ENCODE results near the gene PIM2. TPM values are rescaled to one million over a fixed set of nuclear protein-coding genes. Genes with fewer than 3 reads are reported as not detected.

PIM2 gene
- total RNA-seq, 1 experiment from 2014 or later: 4.4 TPM

GRCh38 chrX:48893556-48894348 is 25.1 kb downstream of the PIM2 start:
- CTCF ChIA-PET: no interaction called here
- no peaks in the 10 kb centered on the region for H3F3A ChIP-seq (ENCODE audit: insufficient read depth, low read depth)
- TF ChIP-seq CTCF (conservative IDR thresholded peaks at IDR 0.05): no peak
- TF ChIP-seq EZH2 (IDR thresholded peaks at IDR 0.05; ENCODE audit: low read depth): no peak
- POLR2A ChIA-PET (ENCODE audit: unreplicated experiment): no interaction called here
- no peaks in the 10 kb centered on the region for H4K20me1 ChIP-seq (ENCODE audit: insufficient read depth)
- H3K79me2 ChIP-seq (ENCODE audit: low read depth): peaks cover 11% of the 10 kb centered on the region
- H3K4me3 ChIP-seq: no peak overlapping the region
- no peaks in the 10 kb centered on the region for H3K4me1 ChIP-seq (replicated peaks; ENCODE audit: insufficient read depth)
- no peak overlapping the region for H3K27ac ChIP-seq
- H2AFZ ChIP-seq: no peak overlapping the region
- no TSS peak for BruUV-seq (replicated peaks)
- no peaks in the 10 kb centered on the region for H3K27me3 ChIP-seq (ENCODE audit: insufficient read depth, low read depth)
- intact Hi-C loops (cut with micrococcal nuclease; ENCODE audit: unreplicated experiment): no loop called here
- H3K4me2 ChIP-seq: no peak overlapping the region
- H3K9me2 ChIP-seq (ENCODE audit: insufficient read depth): no peaks in the 10 kb centered on the region
- no peak for DNase-seq
- H3K9me3 ChIP-seq (ENCODE audit: insufficient read depth, low read depth): no peaks in the 10 kb centered on the region
- H3K36me3 ChIP-seq (ENCODE audit: low read depth): no peaks in the 10 kb centered on the region

DNA sequence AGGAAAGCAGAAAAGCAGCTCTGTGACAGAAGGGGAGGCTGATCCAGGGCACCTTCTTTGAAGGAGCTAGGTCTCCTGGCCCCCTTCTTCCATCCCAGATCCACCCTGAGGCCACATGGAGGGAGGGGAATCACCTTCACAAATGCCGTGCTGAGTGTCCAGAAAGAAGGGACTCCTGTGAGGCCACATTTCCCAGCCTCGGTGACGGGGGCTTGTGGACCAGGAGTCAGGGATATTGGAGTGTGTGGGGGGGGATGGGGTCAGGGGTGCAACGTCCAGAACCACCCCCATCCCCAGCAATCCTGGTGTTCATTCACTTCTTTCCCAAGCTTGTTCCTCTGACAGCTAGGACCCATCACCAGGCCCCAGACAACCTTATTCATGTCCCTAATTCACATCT is 25.9 kb downstream of the PIM2 start:
- BruUV-seq (replicated peaks): no TSS peak
- POLR2A ChIA-PET (ENCODE audit: unreplicated experiment): no interaction called here

More for the DNA sequence above, 25.9 kb downstream of the PIM2 start:
- CTCF ChIA-PET: no interaction called here
- no peak for DNase-seq
- TF ChIP-seq CTCF (conservative IDR thresholded peaks at IDR 0.05) (no peak), EZH2 (IDR thresholded peaks at IDR 0.05; ENCODE audit: low read depth) (no peak)
- no peak overlapping the region for H3K27ac ChIP-seq
- intact Hi-C loops (cut with micrococcal nuclease; ENCODE audit: unreplicated experiment): no loop called here
- H2AFZ ChIP-seq: no peak overlapping the region
- H3K36me3 ChIP-seq (ENCODE audit: low read depth): no peaks in the 10 kb centered on the region
- H3F3A ChIP-seq (ENCODE audit: insufficient read depth, low read depth): no peaks in the 10 kb centered on the region
- H3K4me1 ChIP-seq (replicated peaks; ENCODE audit: insufficient read depth): no peaks in the 10 kb centered on the region
- H3K9me2 ChIP-seq (ENCODE audit: insufficient read depth): no peaks in the 10 kb centered on the region
- H3K4me2 ChIP-seq: no peak overlapping the region
- no peaks in the 10 kb centered on the region for H4K20me1 ChIP-seq (ENCODE audit: insufficient read depth)
- H3K9me3 ChIP-seq (ENCODE audit: insufficient read depth, low read depth): no peaks in the 10 kb centered on the region
- H3K27me3 ChIP-seq (ENCODE audit: insufficient read depth, low read depth): no peaks in the 10 kb centered on the region
- H3K4me3 ChIP-seq: no peak overlapping the region
- peaks cover 8% of the 10 kb centered on the region for H3K79me2 ChIP-seq (ENCODE audit: low read depth)
